H1 (cell line): ENCODE data around the gene CILP. TPM values are rescaled to one million over a fixed set of nuclear protein-coding genes. Genes with fewer than 3 reads are reported as not detected.
A peak's percentile ranks its signal among the peaks of the same experiment; 100 is the strongest.

ENCODE experiments used
- CTCF ChIA-PET: fragments of 300-600 bp; sonication (Branson Sonifier 250); formaldehyde crosslinking; loops from one replicate; lab custom pipeline; 2021; ENCODE audit not compliant: partially characterized antibody; lab: Charles Lee
- POLR2A ChIA-PET: fragments of 300-600 bp; sonication (Branson Sonifier 250); formaldehyde crosslinking; loops from one replicate; lab custom pipeline; 2021; ENCODE audit warnings: inconsistent platforms; ENCODE audit not compliant: partially characterized antibody; lab: Charles Lee
- DNase-seq, 2 experiments: peaks; one replicate each; pipeline versions ENCODE4 v3.0.0 to v3.0.0-alpha.2; 2010 to 2022; ENCODE audit warnings: low spot score in 2 of 2, low read depth in 1 of 2, mixed read lengths in 1 of 2
- FAIRE-seq: peaks from 2 replicates; lab custom pipeline; 2011; peaks lifted over from hg19 to GRCh38; lab: Jason Lieb, UNC
- H2AFZ ChIP-seq: 2 replicates; pipeline ENCODE4 v1.8.1; 2012; ENCODE audit warnings: low read length, inconsistent platforms
- H2AK5ac ChIP-seq: 2 replicates; pipeline ENCODE4 v1.6.1; 2013; ENCODE audit warnings: low read depth, low read length
- H2BK120ac ChIP-seq: replicated peaks from 2 replicates; pipeline ENCODE3; 2013; ENCODE audit warnings: low read depth, low read length, inconsistent platforms
- H2BK12ac ChIP-seq: 2 replicates; pipeline ENCODE4 v1.6.1; 2013; ENCODE audit warnings: low read depth, low read length
- H2BK15ac ChIP-seq: 2 replicates; pipeline ENCODE4 v1.6.1; 2013; ENCODE audit warnings: low read length
- H2BK20ac ChIP-seq: 2 replicates; pipeline ENCODE4 v1.6.1; 2013; ENCODE audit warnings: low read length
- H2BK5ac ChIP-seq: 2 replicates; pipeline ENCODE4 v1.6.1; 2013; ENCODE audit warnings: low read depth, low read length
- H3K14ac ChIP-seq: 2 replicates; pipeline ENCODE4 v1.6.1; 2013; ENCODE audit warnings: inconsistent platforms; ENCODE audit not compliant: insufficient read length
- H3K18ac ChIP-seq: 2 replicates; pipeline ENCODE4 v1.6.1; 2013; ENCODE audit warnings: low read length; ENCODE audit errors: extremely low read depth
- H3K23ac ChIP-seq: 2 replicates; pipeline ENCODE4 v1.6.1; 2013; ENCODE audit warnings: inconsistent platforms; ENCODE audit not compliant: insufficient read length
- H3K23me2 ChIP-seq: 2 replicates; pipeline ENCODE4 v1.6.1; 2013; ENCODE audit warnings: low read depth, low read length
- H3K27ac ChIP-seq: 2 replicates; pipeline ENCODE4 v1.6.1; 2011; ENCODE audit warnings: low read depth, low read length, inconsistent platforms
- H3K27me3 ChIP-seq, 4 experiments: replicated peaks in 1 of 4; 1 replicate in 1 of 4; 2 replicates in 3 of 4; pipeline versions ENCODE4 v1.6.1 to v1.8.1; 2011 to 2013; ENCODE audit warnings: low read length in 3 of 4, mild to moderate bottlenecking in 3 of 4, inconsistent platforms in 2 of 4, mixed read lengths in 2 of 4, moderate library complexity in 1 of 4; ENCODE audit not compliant: control insufficient read depth in 3 of 4, insufficient read depth in 3 of 4; ENCODE audit errors: extremely low read depth in 1 of 4
- H3K36me3 ChIP-seq, 4 experiments: 2 replicates each; pipeline versions ENCODE4 v1.6.1 to v1.8.1; 2011 to 2013; ENCODE audit warnings: mild to moderate bottlenecking in 4 of 4, low read length in 3 of 4, moderate library complexity in 2 of 4, control low read depth in 1 of 4, inconsistent platforms in 1 of 4; ENCODE audit not compliant: insufficient read depth in 4 of 4, control insufficient read depth in 2 of 4
- H3K4ac ChIP-seq: replicated peaks from 2 replicates; pipeline ENCODE3; 2013; ENCODE audit warnings: low read length, low read depth, mixed read lengths, inconsistent platforms; ENCODE audit not compliant: insufficient read length
- H3K4me1 ChIP-seq, 4 experiments: replicated peaks in 1 of 4; 1 replicate in 1 of 4; 2 replicates in 3 of 4; pipeline versions ENCODE4 v1.6.1 to v1.8.1; 2011 to 2013; ENCODE audit warnings: low read length in 3 of 4, inconsistent platforms in 2 of 4, mixed read lengths in 1 of 4; ENCODE audit not compliant: insufficient read depth in 4 of 4, control insufficient read depth in 3 of 4
- H3K4me2 ChIP-seq, 2 experiments: 2 replicates each; pipeline versions ENCODE4 v1.6.1 to v1.8.1; 2011 to 2013; ENCODE audit warnings: low read depth in 2 of 2, low read length in 2 of 2, control low read depth in 1 of 2, inconsistent platforms in 1 of 2, mild to moderate bottlenecking in 1 of 2; ENCODE audit not compliant: insufficient read depth in 1 of 2
- H3K4me3 ChIP-seq, 4 experiments: fragments of 200-600, 300-600 bp in 1 of 4; sonication (generic), shearing (Covaris generic), sonication (Bioruptor Twin) in 1 of 4; 2 replicates each; pipeline versions ENCODE4 v1.5.1 to v1.8.1; 2011 to 2016; ENCODE audit warnings: low read length in 4 of 4, low read depth in 3 of 4, control low read depth in 2 of 4, inconsistent platforms in 2 of 4, mild to moderate bottlenecking in 2 of 4, mixed read lengths in 1 of 4, moderate library complexity in 1 of 4; ENCODE audit not compliant: insufficient read depth in 2 of 4; ENCODE audit errors: extremely low read depth in 1 of 4
- H3K56ac ChIP-seq: replicated peaks from 2 replicates; pipeline ENCODE3; 2013; ENCODE audit warnings: low read depth, mild to moderate bottlenecking, mixed read lengths, low read length, inconsistent platforms; ENCODE audit not compliant: insufficient read length
- H3K79me1 ChIP-seq: 2 replicates; pipeline ENCODE4 v1.6.1; 2013; ENCODE audit warnings: low read depth, low read length, control low read depth
- H3K79me2 ChIP-seq, 2 experiments: 2 replicates each; pipeline versions ENCODE4 v1.6.1 to v1.8.1; 2012 to 2013; ENCODE audit warnings: low read length in 2 of 2, mild to moderate bottlenecking in 2 of 2, inconsistent platforms in 1 of 2; ENCODE audit not compliant: insufficient read depth in 2 of 2, control insufficient read depth in 1 of 2
- H3K9ac ChIP-seq, 4 experiments: replicated peaks in 1 of 4; 1 replicate in 1 of 4; 2 replicates in 3 of 4; pipeline versions ENCODE4 v1.6.1 to v1.8.1; 2011 to 2013; ENCODE audit warnings: low read depth in 3 of 4, low read length in 3 of 4, control low read depth in 2 of 4, mild to moderate bottlenecking in 2 of 4, moderate library complexity in 2 of 4, inconsistent platforms in 1 of 4; ENCODE audit errors: extremely low read depth in 1 of 4
- H3K9me3 ChIP-seq, 2 experiments: 2 replicates each; pipeline versions ENCODE4 v1.6.1 to v1.8.1; 2012 to 2013; ENCODE audit warnings: mild to moderate bottlenecking in 2 of 2, moderate library complexity in 2 of 2, control low read depth in 1 of 2, inconsistent platforms in 1 of 2, low read depth in 1 of 2, low read length in 1 of 2, mixed read lengths in 1 of 2; ENCODE audit not compliant: insufficient read depth in 2 of 2
- H4K20me1 ChIP-seq, 2 experiments: replicated peaks in 1 of 2; 2 replicates each; pipeline versions ENCODE3 to v1.8.1; 2011 to 2013; ENCODE audit warnings: inconsistent platforms in 2 of 2, low read length in 2 of 2, mild to moderate bottlenecking in 1 of 2; ENCODE audit not compliant: insufficient read depth in 2 of 2, control insufficient read depth in 1 of 2
- H4K5ac ChIP-seq: 2 replicates; pipeline ENCODE4 v1.6.1; 2013; ENCODE audit warnings: low read length, low read depth, mixed read lengths, inconsistent platforms; ENCODE audit not compliant: insufficient read length
- H4K8ac ChIP-seq: 2 replicates; pipeline ENCODE4 v1.8.0; 2013; ENCODE audit warnings: mild to moderate bottlenecking, moderate library complexity, low read length, inconsistent platforms; ENCODE audit not compliant: insufficient read depth; ENCODE audit errors: extremely low read depth
- H4K91ac ChIP-seq: replicated peaks from 2 replicates; pipeline ENCODE3; 2013; ENCODE audit warnings: low read length, mixed read lengths, inconsistent platforms; ENCODE audit not compliant: insufficient read length
- BACH1 ChIP-seq: IDR thresholded peaks from 2 replicates; pipeline ENCODE4 v1.6.1; 2012; ENCODE audit warnings: low read length, improper control_type of control experiment
- BRCA1 ChIP-seq: IDR thresholded peaks from 2 replicates; pipeline ENCODE4 v1.6.1; 2012; ENCODE audit warnings: low read depth, low read length, improper control_type of control experiment
- CEBPB ChIP-seq: IDR thresholded peaks from 2 replicates; pipeline ENCODE4 v1.6.1; 2012; ENCODE audit warnings: low read depth, low read length
- E2F6 ChIP-seq: IDR thresholded peaks from 2 replicates; pipeline ENCODE4 v1.6.1; 2012; ENCODE audit warnings: inconsistent platforms
- EGR1 ChIP-seq: IDR thresholded peaks from 2 replicates; pipeline ENCODE4 v1.6.1; 2011; ENCODE audit warnings: low read depth, low read length, borderline replicate concordance
- KDM5A ChIP-seq: fragments of 200-600 bp; IDR thresholded peaks from 2 replicates; pipeline ENCODE4 v1.7.1; 2012; ENCODE audit warnings: mild to moderate bottlenecking, low read length, inconsistent platforms, mixed read lengths
- NRF1 ChIP-seq: IDR thresholded peaks from 2 replicates; pipeline ENCODE4 v1.6.1; 2011; ENCODE audit warnings: mild to moderate bottlenecking, low read depth, low read length, improper control_type of control experiment
- POLR2A ChIP-seq, 2 experiments: IDR thresholded peaks; 1 replicate in 1 of 2; 2 replicates in 1 of 2; pipeline ENCODE4 v1.6.1; 2011; ENCODE audit warnings: low read depth in 2 of 2, low read length in 2 of 2, mild to moderate bottlenecking in 2 of 2; ENCODE audit errors: control extremely low read depth in 1 of 2
- RBBP5 ChIP-seq: IDR thresholded peaks from 2 replicates; pipeline ENCODE4 v1.7.1; 2012; ENCODE audit warnings: low read depth, mild to moderate bottlenecking, inconsistent platforms, low read length, moderate library complexity, borderline replicate concordance
- WGBS, 2 experiments: shearing (Covaris generic) in 1 of 2; methylation state at CpG; one replicate each; pipeline versions ENCODE4 v1.1.6 to v1.1.7; 2013 to 2015; ENCODE audit warnings: low lambda C conversion rate in 2 of 2, mixed read lengths in 2 of 2, inconsistent platforms in 1 of 2, low coverage in 1 of 2, missing lambda C conversion rate in 1 of 2; ENCODE audit not compliant: insufficient replicate concordance in 2 of 2, insufficient coverage in 1 of 2, insufficient read length in 1 of 2; ENCODE audit errors: extremely low coverage in 1 of 2, missing lambda C conversion rate in 1 of 2; 5-methylcytosine and 5-hydroxymethylcytosine counted together
- polyA plus RNA-seq, 7 experiments: library from polyadenylated mRNA; depleted of rRNA in 3 of 7; stranded (reverse) in 5 of 7; unstranded in 2 of 7; fragments of >200 nt in 5 of 7; fragments of 200-250 nt in 2 of 7; gene quantifications; 1 replicate in 5 of 7; 2 replicates in 1 of 7; 4 replicates in 1 of 7; pipeline versions ENCODE4 v1.2.1 to v1.2.3, GENCODE V29; 2011 to 2013; ENCODE audit warnings: missing spikeins in 2 of 7, mixed read lengths in 2 of 7
- total RNA-seq: library from RNA; stranded (reverse); fragmentation: NEBNext Ultra II Directional; extraction: Animal tissue kit (Norgen Biotek cat#: 25700); gene quantifications from 2 replicates; pipeline ENCODE4 v1.2.1, GENCODE V29; 2021
- TF ChIP-seq, protein P1 (sequence below): IDR thresholded peaks from 2 replicates; pipeline ENCODE4 v1.6.1; 2011; ENCODE audit warnings: low read length, improper control_type of control experiment

Gene CILP
- total and polyA plus RNA-seq, 2 of the 8 experiments (the other 6 are each of a cell fraction or from before 2014, with no cell fraction given) = 0.02 TPM; not detected in 1

DNA sequence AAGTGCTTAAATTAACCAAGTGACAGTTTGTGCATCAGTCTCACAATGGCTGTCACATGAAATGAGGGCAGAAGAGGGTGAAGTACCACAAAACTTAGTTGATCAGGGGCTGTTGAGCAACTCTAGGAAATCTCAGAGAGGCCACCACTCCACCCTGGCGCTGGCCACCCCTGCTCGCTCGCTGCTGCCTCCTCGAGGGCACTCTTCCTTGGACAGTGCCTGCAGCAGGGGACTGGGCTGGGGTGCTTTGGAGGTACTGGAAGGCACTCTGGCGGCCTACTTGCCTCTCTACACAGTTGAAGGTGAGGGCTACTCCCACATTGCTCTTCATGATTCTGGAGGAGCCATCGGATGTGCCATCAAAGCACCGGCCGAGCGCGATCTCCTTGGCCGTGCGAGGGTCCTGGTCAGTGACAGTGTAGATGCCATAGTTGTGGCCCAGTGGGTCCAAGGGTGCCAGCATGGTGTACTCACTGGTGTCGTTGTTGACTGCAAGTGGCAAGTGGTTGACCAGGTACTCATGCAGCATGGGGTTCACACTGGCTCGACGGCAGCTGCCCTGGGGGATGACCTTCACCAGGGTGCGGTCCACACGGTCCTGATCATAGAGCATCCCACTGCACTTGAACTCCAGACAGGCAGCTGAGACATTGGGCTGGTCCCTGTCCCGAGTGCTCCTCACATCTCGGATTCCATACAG lies 14.5 kb downstream of the CILP start:
- no peak overlapping the region for H4K5ac ChIP-seq
- H3K9me3 ChIP-seq = peaks cover 3 to 5% of the 10 kb centered on the region in 2 experiments; a peak in 1 of 4 replicates
- no peaks in the 10 kb centered on the region for H3K36me3 ChIP-seq
- H3K9ac ChIP-seq = no peak overlapping the region
- ChIA-PET CTCF (interaction anchor here (1.0 to 11.8 kb wide), 9 partner anchors 13 to 103 kb away, joined by 3 to 123 read pairs (median 4); partner anchors contain the start of gene CILP), POLR2A (interaction anchor here (1.0 to 1.3 kb wide), 2 partner anchors 101 to 108 kb away, joined by 3 read pairs; partner anchors contain the start of gene RNU5B-1)
- H4K8ac ChIP-seq = no peak overlapping the region; the same call in 1 of the 2 replicates
- H4K20me1 ChIP-seq = no peaks in the 10 kb centered on the region
- H3K27ac ChIP-seq = no peak overlapping the region
- H2BK15ac ChIP-seq = no peak overlapping the region
- H3K4me3 ChIP-seq = no peak overlapping the region
- no peak overlapping the region for H3K14ac ChIP-seq
- DNase-seq (peak in 1 of 2 experiments; percentile 56), FAIRE-seq (no peak)
- 95% methylated on average over 19 of the region's 19 CpGs; no CpG with 5 or more reads in 1 of the 2 experiments for WGBS, 2 experiments
- H4K91ac ChIP-seq = peak overlapping the region; percentile 30
- H2BK12ac ChIP-seq = no peak overlapping the region
- H3K56ac ChIP-seq = no peak overlapping the region
- H2BK120ac ChIP-seq = no peak overlapping the region
- no peaks in the 10 kb centered on the region for H3K23me2 ChIP-seq
- no peaks in the 10 kb centered on the region for H3K27me3 ChIP-seq
- H3K4me1 ChIP-seq = 0 out of 7 replicates have a peak, but pooled peaks cover 0 to 2% (median 0%) of the 10 kb centered on the region in 4 experiments
- H2AK5ac ChIP-seq = no peak overlapping the region
- H3K79me1 ChIP-seq = no peaks in the 10 kb centered on the region
- no peak overlapping the region for H3K23ac ChIP-seq
- no peak overlapping the region for H2AFZ ChIP-seq
- no peaks in the 10 kb centered on the region for H3K79me2 ChIP-seq
- H3K4ac ChIP-seq = no peak overlapping the region
- H2BK20ac ChIP-seq = no peak overlapping the region
- H3K4me2 ChIP-seq = no peak overlapping the region
- H3K18ac ChIP-seq = no peak overlapping the region
- no peak overlapping the region for H2BK5ac ChIP-seq
- TF ChIP-seq, protein P1, sequence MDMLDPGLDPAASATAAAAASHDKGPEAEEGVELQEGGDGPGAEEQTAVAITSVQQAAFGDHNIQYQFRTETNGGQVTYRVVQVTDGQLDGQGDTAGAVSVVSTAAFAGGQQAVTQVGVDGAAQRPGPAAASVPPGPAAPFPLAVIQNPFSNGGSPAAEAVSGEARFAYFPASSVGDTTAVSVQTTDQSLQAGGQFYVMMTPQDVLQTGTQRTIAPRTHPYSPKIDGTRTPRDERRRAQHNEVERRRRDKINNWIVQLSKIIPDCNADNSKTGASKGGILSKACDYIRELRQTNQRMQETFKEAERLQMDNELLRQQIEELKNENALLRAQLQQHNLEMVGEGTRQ = no peak
- TF ChIP-seq EGR1 (no peak), RBBP5 (no peak), BRCA1 (no peak), E2F6 (no peak), CEBPB (0 out of 2 replicates have a peak, but pooled peaks have one; percentile 29), NRF1 (no peak), BACH1 (no peak), KDM5A (no peak), POLR2A (IDR thresholded peaks at IDR 0.05; ENCODE audit: control extremely low read depth in 1 of 2, low read depth in 2 of 2, low read length in 2 of 2) (no peak)
